NB4 (cell line): ENCODE data around the gene NSUN7.

Experiments
- MYC ChIP-seq: IDR thresholded peaks from 2 replicates; pipeline ENCODE4 v1.6.1; 2011; ENCODE audit warnings: low read depth, low read length
- POLR2A ChIP-seq: IDR thresholded peaks from 2 replicates; pipeline ENCODE4 v1.6.1; 2011; ENCODE audit warnings: mild to moderate bottlenecking; ENCODE audit not compliant: insufficient read length; ENCODE audit errors: extremely low read depth
- TF ChIP-seq, protein P1 (sequence below): IDR thresholded peaks from 2 replicates; pipeline ENCODE4 v1.6.1; 2011; ENCODE audit warnings: low read depth, low read length
- TF ChIP-seq, protein P2 (sequence below): IDR thresholded peaks from one replicate; pipeline ENCODE4 v1.5.1; 2012; ENCODE audit warnings: low read depth, low read length

DNA sequence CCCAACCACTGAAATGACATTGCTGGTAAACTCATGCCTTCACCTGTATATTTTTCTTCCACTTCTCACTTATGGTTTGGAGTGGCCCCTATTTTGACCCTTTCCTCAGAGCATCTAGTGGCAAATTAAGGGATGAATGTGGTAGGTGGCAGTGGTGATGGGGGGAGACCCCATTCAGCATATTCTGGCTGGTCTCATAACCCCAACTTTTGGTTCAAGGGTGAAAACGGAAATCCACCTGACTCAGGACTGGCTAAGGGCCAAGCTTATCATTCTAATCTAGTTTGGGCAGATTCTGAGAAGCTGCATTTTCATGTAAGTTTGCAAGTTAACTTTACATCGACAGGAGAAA, 47.0 kb upstream of the NSUN7 start:
- TF ChIP-seq, protein P1, sequence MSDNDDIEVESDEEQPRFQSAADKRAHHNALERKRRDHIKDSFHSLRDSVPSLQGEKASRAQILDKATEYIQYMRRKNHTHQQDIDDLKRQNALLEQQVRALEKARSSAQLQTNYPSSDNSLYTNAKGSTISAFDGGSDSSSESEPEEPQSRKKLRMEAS = no peak
- TF ChIP-seq, protein P2, sequence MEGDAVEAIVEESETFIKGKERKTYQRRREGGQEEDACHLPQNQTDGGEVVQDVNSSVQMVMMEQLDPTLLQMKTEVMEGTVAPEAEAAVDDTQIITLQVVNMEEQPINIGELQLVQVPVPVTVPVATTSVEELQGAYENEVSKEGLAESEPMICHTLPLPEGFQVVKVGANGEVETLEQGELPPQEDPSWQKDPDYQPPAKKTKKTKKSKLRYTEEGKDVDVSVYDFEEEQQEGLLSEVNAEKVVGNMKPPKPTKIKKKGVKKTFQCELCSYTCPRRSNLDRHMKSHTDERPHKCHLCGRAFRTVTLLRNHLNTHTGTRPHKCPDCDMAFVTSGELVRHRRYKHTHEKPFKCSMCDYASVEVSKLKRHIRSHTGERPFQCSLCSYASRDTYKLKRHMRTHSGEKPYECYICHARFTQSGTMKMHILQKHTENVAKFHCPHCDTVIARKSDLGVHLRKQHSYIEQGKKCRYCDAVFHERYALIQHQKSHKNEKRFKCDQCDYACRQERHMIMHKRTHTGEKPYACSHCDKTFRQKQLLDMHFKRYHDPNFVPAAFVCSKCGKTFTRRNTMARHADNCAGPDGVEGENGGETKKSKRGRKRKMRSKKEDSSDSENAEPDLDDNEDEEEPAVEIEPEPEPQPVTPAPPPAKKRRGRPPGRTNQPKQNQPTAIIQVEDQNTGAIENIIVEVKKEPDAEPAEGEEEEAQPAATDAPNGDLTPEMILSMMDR = no peak
- TF ChIP-seq POLR2A (no peak), MYC (no peak)
